ENCODE measurements around the gene MYBPHL.
A peak's percentile ranks its signal among the peaks of the same experiment; 100 is the strongest.

Gene MYBPHL

DNA sequence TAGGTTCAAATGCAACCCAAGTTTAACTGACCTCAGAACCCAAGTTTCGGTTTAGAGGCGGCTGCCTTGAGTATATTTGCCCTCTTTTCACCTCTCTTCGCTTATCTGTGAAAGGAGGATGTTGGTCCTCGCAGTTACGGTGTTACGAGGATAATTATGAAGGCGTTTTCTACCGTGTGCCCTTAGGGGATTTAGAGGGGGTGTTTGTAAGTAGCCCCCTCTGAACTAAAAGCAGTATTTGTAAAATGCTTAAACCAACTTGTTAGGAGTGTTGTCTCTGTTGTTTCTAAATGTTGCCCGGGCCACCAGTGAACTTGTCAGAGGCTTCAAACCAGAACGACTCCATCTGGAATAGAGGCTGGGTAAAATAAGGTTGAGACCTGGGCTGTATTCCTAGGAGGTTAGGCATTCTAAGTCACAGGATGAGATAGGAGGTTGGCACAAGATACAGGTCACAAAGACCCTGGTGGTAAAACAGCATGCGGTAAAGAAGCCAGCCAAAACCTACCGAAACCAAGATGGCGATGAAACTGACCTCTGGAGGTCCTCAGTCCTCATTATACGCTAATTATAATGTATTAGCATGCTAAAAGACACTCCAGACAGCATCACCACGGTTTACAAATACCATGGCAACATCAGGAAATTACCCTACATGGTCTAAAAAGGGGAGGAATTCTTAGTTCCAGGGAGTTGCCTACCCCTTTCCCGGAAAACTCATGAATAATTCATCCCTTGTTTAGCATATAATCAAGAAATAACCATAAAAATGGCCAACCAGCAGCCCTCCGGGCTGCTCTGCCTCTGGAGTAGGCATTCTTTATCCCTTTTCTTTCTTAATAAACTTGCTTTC, 22.8 kb downstream of the MYBPHL start:
- DNase-seq (ENCODE audit: low spot score in 2 of 2) (no peak), ATAC-seq (replicated peaks; ENCODE audit: extremely low read depth, poor library complexity, severe bottlenecking) (peak; percentile 42)
- H3K4me3 Mint-ChIP-seq: peak overlapping the region; percentile 91
- peaks cover 8% of the 10 kb centered on the region for H3K27me3 Mint-ChIP-seq
- H3K9me3 Mint-ChIP-seq: no peaks in the 10 kb centered on the region
- peak overlapping the region; percentile 80 for H3K27ac Mint-ChIP-seq (ENCODE audit: low read depth)
- H3K36me3 Mint-ChIP-seq (ENCODE audit: insufficient read depth): peaks cover 6% of the 10 kb centered on the region
- peaks cover 18% of the 10 kb centered on the region for H3K4me1 Mint-ChIP-seq

- Mint-ChIP-seq H3K4me1 (peaks cover 18% of the 10 kb centered on the region), H3K9me3 (no peaks in the 10 kb centered on the region), H3K27ac (ENCODE audit: low read depth) (peak within 1 kb of the TSS; percentile 80), H3K4me3 (peak within 1 kb of the TSS; percentile 91), H3K36me3 (ENCODE audit: insufficient read depth) (peaks cover 6% of the 10 kb centered on the region), H3K27me3 (no peaks in the 10 kb centered on the region)
- DNase-seq (ENCODE audit: low spot score in 2 of 2) (peak; percentile 82 to 88), ATAC-seq (replicated peaks; ENCODE audit: extremely low read depth, poor library complexity, severe bottlenecking) (peak; percentile 92)
Observed at GRCh38 chr1:109282952-109283747, 23.7 kb downstream of the MYBPHL start, which contains the start of gene PSRC1. TSS of gene PSRC1 (minus strand) at chr1:109283145.

DNA sequence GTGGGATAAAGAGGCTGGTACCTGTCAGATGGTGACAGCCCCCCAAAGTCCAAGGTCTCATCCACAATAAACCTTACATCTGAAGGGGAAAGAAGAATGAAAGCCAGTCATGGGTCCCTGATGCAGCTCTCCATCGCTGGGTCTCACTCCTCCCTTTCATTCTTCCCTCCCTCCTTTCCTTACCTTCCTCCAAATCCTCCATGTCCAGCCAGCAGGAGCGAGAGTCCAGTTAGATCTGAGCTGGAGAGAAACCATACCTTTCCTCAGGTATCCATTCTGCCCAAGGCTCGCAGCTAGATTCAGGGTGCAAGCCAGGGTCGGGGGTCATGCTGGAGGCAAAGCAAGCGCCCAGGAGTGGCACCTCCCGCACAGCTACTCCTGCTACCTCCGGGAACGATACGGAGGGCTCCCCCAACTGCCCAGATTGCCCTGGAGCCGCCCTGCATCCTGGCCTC, 24.3 kb downstream of the MYBPHL start:
- H3K9me3 Mint-ChIP-seq: no peaks in the 10 kb centered on the region
- DNase-seq (ENCODE audit: low spot score in 2 of 2) (no peak), ATAC-seq (replicated peaks; ENCODE audit: extremely low read depth, poor library complexity, severe bottlenecking) (no peak)
- H3K36me3 Mint-ChIP-seq (ENCODE audit: insufficient read depth): peaks cover 6% of the 10 kb centered on the region
- H3K27me3 Mint-ChIP-seq: no peaks in the 10 kb centered on the region
- H3K4me3 Mint-ChIP-seq: peak overlapping the region; percentile 91
- H3K4me1 Mint-ChIP-seq: peaks cover 18% of the 10 kb centered on the region
- peak overlapping the region; percentile 80 for H3K27ac Mint-ChIP-seq (ENCODE audit: low read depth)

- ATAC-seq (replicated peaks; ENCODE audit: extremely low read depth, poor library complexity, severe bottlenecking): no peak
- Mint-ChIP-seq H3K27ac (ENCODE audit: low read depth) (no peak overlapping the region), H3K4me1 (peaks cover 23% of the 10 kb centered on the region), H3K27me3 (no peaks in the 10 kb centered on the region), H3K9me3 (no peaks in the 10 kb centered on the region), H3K4me3 (peak overlapping the region; percentile 91), H3K36me3 (ENCODE audit: insufficient read depth) (peaks cover 6% of the 10 kb centered on the region)
- no peak for DNase-seq (ENCODE audit: low spot score in 2 of 2)
Observed at GRCh38 chr1:109281680-109282496, 24.9 kb downstream of the MYBPHL start.

DNA sequence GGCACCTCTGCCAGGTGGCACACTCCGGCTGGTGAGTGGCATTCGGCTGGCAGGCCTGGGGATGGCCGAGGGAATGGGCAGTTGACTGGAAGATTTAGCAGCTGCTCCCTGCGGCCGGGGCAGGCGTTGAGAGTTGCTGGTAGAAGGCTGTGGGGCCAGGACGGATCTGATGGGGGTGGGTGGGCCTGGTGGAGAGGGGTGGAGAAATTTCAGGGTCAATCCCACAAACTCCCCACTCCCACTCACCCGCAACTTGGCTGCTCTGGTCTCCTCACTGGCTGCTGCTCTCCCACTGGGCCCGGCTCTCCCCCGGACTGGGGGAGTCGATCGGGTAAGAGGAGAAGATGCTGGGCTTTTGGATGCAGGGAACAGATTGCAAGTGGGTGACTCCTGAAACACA, 25.9 kb downstream of the MYBPHL start:
- Mint-ChIP-seq H3K27ac (ENCODE audit: low read depth) (no peak overlapping the region), H3K36me3 (ENCODE audit: insufficient read depth) (peaks cover 6% of the 10 kb centered on the region)

DNA sequence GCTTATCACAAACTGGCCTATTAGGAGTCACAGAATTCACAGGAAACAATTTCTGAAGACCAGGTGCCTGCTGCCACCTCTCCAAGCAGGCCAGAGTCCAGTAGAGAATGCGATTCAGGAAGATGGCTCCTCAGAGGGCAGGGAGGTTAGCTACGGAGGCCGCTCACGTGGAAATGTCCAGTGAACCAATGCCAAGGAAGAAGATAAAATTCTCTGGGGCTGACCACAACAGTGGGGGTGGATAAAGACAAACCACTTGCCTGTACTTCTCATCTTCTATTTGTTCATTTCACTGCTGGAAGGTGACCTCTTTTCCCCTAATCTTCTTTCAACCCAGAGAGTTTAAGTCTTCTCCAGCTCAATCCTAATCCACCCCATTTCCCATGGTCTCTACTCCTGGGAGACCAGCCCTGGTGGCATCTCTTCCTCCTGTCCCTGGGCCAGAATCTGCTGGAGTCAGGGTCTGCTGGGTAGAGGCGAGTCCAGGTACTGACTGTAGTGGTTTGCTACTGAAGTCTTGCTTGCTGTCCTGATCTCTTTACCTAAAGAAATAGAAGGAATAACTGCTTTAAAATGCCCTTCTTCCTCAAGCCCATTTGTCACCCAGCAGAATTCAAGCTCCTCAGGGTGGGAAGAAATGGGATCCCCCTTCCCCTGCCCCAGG, 27.1 kb downstream of the MYBPHL start:
- Mint-ChIP-seq H3K4me1 (peaks cover 23% of the 10 kb centered on the region), H3K4me3 (no peak overlapping the region), H3K36me3 (ENCODE audit: insufficient read depth) (peaks cover 6% of the 10 kb centered on the region), H3K9me3 (no peaks in the 10 kb centered on the region), H3K27ac (ENCODE audit: low read depth) (no peak overlapping the region), H3K27me3 (no peaks in the 10 kb centered on the region)
- no peak for DNase-seq (ENCODE audit: low spot score in 2 of 2)
- ATAC-seq (replicated peaks; ENCODE audit: extremely low read depth, poor library complexity, severe bottlenecking): no peak

More for the DNA sequence above, 25.9 kb downstream of the MYBPHL start:
- no peaks in the 10 kb centered on the region for H3K9me3 Mint-ChIP-seq
- ATAC-seq (replicated peaks; ENCODE audit: extremely low read depth, poor library complexity, severe bottlenecking): no peak
- H3K4me1 Mint-ChIP-seq: peaks cover 23% of the 10 kb centered on the region
- no peak overlapping the region for H3K4me3 Mint-ChIP-seq
- H3K27me3 Mint-ChIP-seq: no peaks in the 10 kb centered on the region
- no peak for DNase-seq (ENCODE audit: low spot score in 2 of 2)

- H3K27ac Mint-ChIP-seq (ENCODE audit: low read depth): no peak overlapping the region
- H3K4me1 Mint-ChIP-seq: peaks cover 11% of the 10 kb centered on the region
- H3K27me3 Mint-ChIP-seq: no peaks in the 10 kb centered on the region
- H3K9me3 Mint-ChIP-seq: no peaks in the 10 kb centered on the region
- ATAC-seq (replicated peaks; ENCODE audit: extremely low read depth, poor library complexity, severe bottlenecking): no peak
- peaks cover 1% of the 10 kb centered on the region for H3K36me3 Mint-ChIP-seq (ENCODE audit: insufficient read depth)
- peak; percentile 28 to 50 for DNase-seq (ENCODE audit: low spot score in 2 of 2)
- H3K4me3 Mint-ChIP-seq: no peak overlapping the region
Observed at GRCh38 chr1:109277434-109278204, 29.2 kb downstream of the MYBPHL start.

GRCh38 chr1:109275706-109276345, 31.0 kb downstream of the MYBPHL start:
- DNase-seq (ENCODE audit: low spot score in 2 of 2): no peak

DNA sequence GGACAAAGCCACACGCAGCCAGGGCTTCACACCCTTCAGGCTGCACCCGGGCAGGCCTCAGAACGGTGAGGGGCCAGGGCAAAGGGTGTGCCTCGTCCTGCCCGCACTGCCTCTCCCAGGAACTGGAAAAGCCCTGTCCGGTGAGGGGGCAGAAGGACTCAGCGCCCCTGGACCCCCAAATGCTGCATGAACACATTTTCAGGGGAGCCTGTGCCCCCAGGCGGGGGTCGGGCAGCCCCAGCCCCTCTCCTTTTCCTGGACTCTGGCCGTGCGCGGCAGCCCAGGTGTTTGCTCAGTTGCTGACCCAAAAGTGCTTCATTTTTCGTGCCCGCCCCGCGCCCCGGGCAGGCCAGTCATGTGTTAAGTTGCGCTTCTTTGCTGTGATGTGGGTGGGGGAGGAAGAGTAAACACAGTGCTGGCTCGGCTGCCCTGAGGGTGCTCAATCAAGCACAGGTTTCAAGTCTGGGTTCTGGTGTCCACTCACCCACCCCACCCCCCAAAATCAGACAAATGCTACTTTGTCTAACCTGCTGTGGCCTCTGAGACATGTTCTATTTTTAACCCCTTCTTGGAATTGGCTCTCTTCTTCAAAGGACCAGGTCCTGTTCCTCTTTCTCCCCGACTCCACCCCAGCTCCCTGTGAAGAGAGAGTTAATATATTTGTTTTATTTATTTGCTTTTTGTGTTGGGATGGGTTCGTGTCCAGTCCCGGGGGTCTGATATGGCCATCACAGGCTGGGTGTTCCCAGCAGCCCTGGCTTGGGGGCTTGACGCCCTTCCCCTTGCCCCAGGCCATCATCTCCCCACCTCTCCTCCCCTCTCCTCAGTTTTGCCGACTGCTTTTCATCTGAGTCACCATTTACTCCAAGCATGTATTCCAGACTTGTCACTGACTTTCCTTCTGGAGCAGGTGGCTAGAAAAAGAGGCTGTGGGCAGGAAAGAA, 32.0 kb downstream of the MYBPHL start:
- Mint-ChIP-seq H3K36me3 (ENCODE audit: insufficient read depth) (no peaks in the 10 kb centered on the region), H3K4me3 (no peak overlapping the region), H3K4me1 (peaks cover 5% of the 10 kb centered on the region), H3K27ac (ENCODE audit: low read depth) (no peak overlapping the region), H3K9me3 (no peaks in the 10 kb centered on the region), H3K27me3 (no peaks in the 10 kb centered on the region)
- DNase-seq (ENCODE audit: low spot score in 2 of 2) (no peak), ATAC-seq (replicated peaks; ENCODE audit: extremely low read depth, poor library complexity, severe bottlenecking) (no peak)

More at GRCh38 chr1:109275706-109276345, 31.0 kb downstream of the MYBPHL start:
- ATAC-seq (replicated peaks; ENCODE audit: extremely low read depth, poor library complexity, severe bottlenecking): no peak
- Mint-ChIP-seq H3K27ac (ENCODE audit: low read depth) (no peak overlapping the region), H3K36me3 (ENCODE audit: insufficient read depth) (no peaks in the 10 kb centered on the region), H3K27me3 (no peaks in the 10 kb centered on the region), H3K9me3 (no peaks in the 10 kb centered on the region), H3K4me3 (no peak overlapping the region), H3K4me1 (peaks cover 5% of the 10 kb centered on the region)

GRCh38 chr1:109273570-109274288, 33.1 kb downstream of the MYBPHL start:
- H3K9me3 Mint-ChIP-seq: no peaks in the 10 kb centered on the region
- H3K36me3 Mint-ChIP-seq (ENCODE audit: insufficient read depth): no peaks in the 10 kb centered on the region
- no peaks in the 10 kb centered on the region for H3K27me3 Mint-ChIP-seq
- H3K4me1 Mint-ChIP-seq: peaks cover 5% of the 10 kb centered on the region
- H3K4me3 Mint-ChIP-seq: no peak overlapping the region
- H3K27ac Mint-ChIP-seq (ENCODE audit: low read depth): no peak overlapping the region
- no peak for ATAC-seq (replicated peaks; ENCODE audit: extremely low read depth, poor library complexity, severe bottlenecking)
- no peak for DNase-seq (ENCODE audit: low spot score in 2 of 2)

Measured in central memory CD8-positive, alpha-beta T cell (primary cell).